Suprapubic skin (tissue), 3 donors: ENCODE data around the gene HOXA7.

Experiments
- CTCF ChIP-seq, 2 donors: fragments of 200-600 bp in 1 of 2; fragments of 450-650 bp in 1 of 2; sonication (generic) in 1 of 2; IDR thresholded peaks; one replicate each; pipeline ENCODE4 v1.5.1; 2016 to 2019; ENCODE audit warnings: antibody characterized with exemption in 2 of 2, mild to moderate bottlenecking in 1 of 2, moderate library complexity in 1 of 2
- EP300 ChIP-seq: sonication (generic); formaldehyde crosslinking; IDR thresholded peaks from one replicate; pipeline ENCODE4 v1.6.1; 2017; ENCODE audit warnings: antibody characterized with exemption
- POLR2A ChIP-seq, 2 donors: fragments of 450-650 bp; IDR thresholded peaks; one replicate each; pipeline ENCODE4 v1.6.1; 2017; ENCODE audit warnings: antibody characterized with exemption in 2 of 2, mild to moderate bottlenecking in 2 of 2, moderate library complexity in 2 of 2

DNA sequence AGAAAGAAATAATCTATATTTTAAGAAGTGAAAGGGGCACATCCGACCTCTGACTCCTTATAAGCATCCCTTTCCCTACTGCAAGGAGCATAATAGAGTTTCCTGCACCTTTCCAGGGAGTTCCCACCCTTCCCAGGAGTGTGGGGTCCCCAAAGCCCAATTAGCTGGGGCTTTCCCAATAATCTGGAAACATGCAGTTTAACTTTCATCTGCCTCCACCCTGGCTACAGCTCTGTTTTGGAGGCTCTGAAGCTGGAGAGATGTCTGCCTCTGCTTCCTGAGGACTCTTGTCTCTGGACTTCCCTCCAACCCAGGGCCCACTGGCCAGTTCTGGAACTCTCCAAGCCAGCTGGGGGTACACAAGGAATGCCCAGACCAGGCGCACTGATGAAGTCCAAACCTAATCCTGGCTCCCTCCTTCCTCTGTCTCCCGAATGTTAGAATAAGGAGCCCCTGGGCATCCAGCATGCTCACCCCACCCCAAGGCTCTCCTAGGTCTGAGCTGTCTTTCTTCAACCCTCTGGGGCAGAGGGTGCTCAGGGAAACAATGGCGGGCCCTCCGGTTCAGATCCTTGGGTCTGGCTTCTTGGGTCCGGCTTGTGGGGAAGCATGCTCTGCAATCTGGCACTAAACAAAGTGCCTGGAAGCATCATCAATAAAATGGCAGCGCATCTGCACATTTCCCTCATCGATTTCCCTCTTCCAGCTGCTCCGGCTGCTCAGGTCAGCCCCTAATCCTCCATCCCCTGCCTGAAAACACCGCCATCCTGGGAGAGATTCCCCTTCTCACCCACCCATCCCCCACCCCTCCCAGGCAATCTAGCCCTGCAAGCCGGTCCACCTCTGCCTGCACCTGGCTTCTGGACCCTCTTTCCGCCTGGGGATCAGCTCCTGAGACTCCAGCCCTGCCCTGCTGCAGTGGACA is 39.3 kb downstream of the HOXA7 start:
- TF ChIP-seq CTCF (IDR thresholded peaks at IDR 0.05) (no peak), POLR2A (IDR thresholded peaks at IDR 0.05) (no peak), EP300 (no peak)
